ENCODE results near the gene ATP2C1.

ATP2C1 gene

DNA sequence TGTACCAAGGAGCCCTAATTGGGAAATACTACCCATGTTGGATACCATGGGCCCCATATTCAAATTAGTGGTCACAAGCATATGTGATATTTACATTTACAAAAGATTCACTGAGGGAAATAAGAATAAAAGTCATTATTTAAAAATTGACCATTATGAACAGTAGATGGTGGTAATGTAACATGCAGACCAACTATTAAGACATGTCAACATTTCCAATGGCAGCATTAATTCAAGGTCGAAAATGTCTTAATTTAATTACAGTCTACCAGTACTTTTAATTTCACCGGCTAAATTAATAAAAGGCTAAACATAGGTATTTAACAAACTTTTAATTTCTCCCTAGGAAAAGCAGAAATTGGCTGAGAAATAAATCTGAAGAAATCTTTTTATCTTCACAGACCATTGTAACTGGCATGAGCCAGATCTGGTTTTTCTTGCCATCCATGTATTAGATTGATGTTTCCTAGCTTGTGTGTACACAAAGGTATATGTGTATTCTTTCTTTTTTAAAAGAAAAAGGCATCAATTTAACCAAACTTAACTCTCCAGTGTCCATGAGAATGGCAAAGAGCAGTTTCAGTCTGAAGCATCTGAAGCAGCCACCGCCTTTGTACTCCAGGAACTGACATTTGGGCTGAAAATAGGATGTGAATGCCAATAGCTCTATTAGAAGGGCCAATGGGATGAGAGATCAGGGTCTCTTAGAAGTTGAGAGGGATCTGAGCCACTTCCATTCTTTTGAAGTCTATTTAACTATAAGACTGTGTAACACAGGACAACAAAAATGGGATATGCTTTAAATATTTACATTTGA is 159.4 kb downstream of the ATP2C1 start:
- no peak for DNase-seq

Data from CD4-positive, alpha-beta T cell treated with Interleukin-17A for 1 hour (primary cell).